Gastroesophageal sphincter (tissue), 4 donors: ENCODE results near the gene COA8. TPM values are rescaled to one million over a fixed set of nuclear protein-coding genes. Genes with fewer than 3 reads are reported as not detected.

ENCODE experiments used
- ATAC-seq: fragments of 150-250 bp; one replicate; pipeline ENCODE4 v1.9.1; 2016; ENCODE audit warnings: mild to moderate bottlenecking, moderate library complexity
- H3K27ac ChIP-seq, 4 donors: fragments of 200-600 bp; sonication (generic) in 3 of 4; 1 replicate in 3 of 4; 2 replicates in 1 of 4; pipeline ENCODE4 v1.5.1; 2016 to 2019
- H3K27me3 ChIP-seq: fragments of 200-600 bp; sonication (generic); one replicate; pipeline ENCODE4 v1.5.1; 2019
- H3K36me3 ChIP-seq, 2 donors: fragments of 200-600 bp; sonication (generic); one replicate each; pipeline ENCODE4 v1.5.1; 2019; ENCODE audit warnings: control low read depth in 1 of 2
- H3K4me1 ChIP-seq, 3 donors: fragments of 200-600 bp; sonication (generic); 1 replicate in 2 of 3; 2 replicates in 1 of 3; pipeline ENCODE4 v1.5.1; 2016 to 2019; ENCODE audit warnings: control low read depth in 2 of 3
- H3K4me3 ChIP-seq, 2 donors: fragments of 200-600 bp; sonication (generic); one replicate each; pipeline ENCODE4 v1.5.1; 2019; ENCODE audit warnings: mild to moderate bottlenecking in 1 of 2, moderate library complexity in 1 of 2
- H3K9me3 ChIP-seq, 3 donors: fragments of 200-600 bp; sonication (generic); one replicate each; pipeline ENCODE4 v1.5.1; 2017 to 2019; ENCODE audit warnings: control low read depth in 2 of 3
- EP300 ChIP-seq: sonication (generic); formaldehyde crosslinking; IDR thresholded peaks from one replicate; pipeline ENCODE4 v1.6.1; 2017; ENCODE audit warnings: antibody characterized with exemption, mild to moderate bottlenecking
- POLR2A ChIP-seq, 2 donors: fragments of 450-650 bp; IDR thresholded peaks; one replicate each; pipeline ENCODE4 v1.6.1; 2017; ENCODE audit warnings: antibody characterized with exemption in 2 of 2, mild to moderate bottlenecking in 2 of 2, moderate library complexity in 1 of 2
- POLR2AphosphoS5 ChIP-seq: sonication (generic); formaldehyde crosslinking; IDR thresholded peaks from one replicate; pipeline ENCODE4 v1.6.1; 2017; ENCODE audit warnings: antibody characterized with exemption
- WGBS, 2 donors: methylation state at CpG; one replicate each; pipeline ENCODE4 v1.1.5; 2018; ENCODE audit warnings: low coverage in 1 of 2; 5-methylcytosine and 5-hydroxymethylcytosine counted together
- total RNA-seq, 4 donors: library from RNA; depleted of rRNA; stranded (reverse); fragments of >200 nt; gene quantifications; one replicate each; pipeline ENCODE4 v1.1.0, GENCODE V29; 2016
- TF ChIP-seq, protein P1 (sequence below), 4 experiments: fragments of 200-600 bp in 2 of 4; fragments of 450-650 bp in 2 of 4; sonication (generic) in 1 of 4; IDR thresholded peaks; one replicate each; pipeline ENCODE4 v1.5.1; 2017 to 2019; ENCODE audit warnings: antibody characterized with exemption in 4 of 4, mild to moderate bottlenecking in 2 of 4, moderate library complexity in 2 of 4

The COA8 gene
- total RNA-seq, 4 donors from 2014 or later: 25.8 to 41.4 (median 28.4) TPM

DNA sequence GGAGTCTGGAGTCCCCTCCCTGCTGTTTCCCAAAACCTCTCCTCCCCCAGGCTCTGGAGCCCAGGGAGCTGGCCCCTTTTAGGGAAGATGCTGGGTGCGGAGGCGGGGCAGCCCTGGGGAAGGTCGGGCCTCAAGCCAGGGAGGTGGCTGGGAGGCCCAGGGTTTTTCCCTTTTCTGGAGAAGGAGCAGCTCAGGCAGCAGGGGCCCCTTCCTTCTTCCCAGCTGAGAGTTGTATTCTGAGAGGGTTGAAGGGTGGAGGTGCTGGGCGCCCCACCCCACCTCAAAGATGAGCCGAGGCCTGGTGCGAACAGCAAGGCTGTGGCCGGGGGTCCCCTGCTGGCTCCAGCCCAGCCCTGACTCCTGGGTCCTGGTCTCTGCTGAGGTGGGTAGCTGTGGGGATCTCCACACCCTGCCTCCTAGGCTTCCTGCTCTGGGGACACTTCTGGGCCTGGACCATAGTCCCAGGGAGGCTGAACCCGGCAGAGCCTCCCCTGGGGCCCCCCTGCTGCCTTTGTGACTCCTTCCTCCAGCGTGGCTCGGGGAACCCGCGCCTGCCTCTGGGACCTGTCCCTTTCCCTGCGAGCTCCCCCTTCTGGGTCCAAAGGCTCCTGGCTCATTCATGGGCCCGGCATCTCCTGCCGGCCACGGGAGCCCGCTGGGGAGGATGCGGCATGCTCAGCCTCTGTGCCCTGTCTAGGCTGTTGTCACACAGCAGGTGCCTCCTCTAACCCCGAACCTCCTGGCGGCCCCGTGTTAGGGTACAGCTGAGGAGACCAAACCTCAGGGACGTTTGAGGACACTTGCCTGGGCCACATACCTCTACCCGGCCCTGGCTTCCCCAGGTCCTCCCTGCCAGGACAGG lies 29.4 kb upstream of the COA8 start:
- ATAC-seq: peak; percentile 43
- TF ChIP-seq, protein P1, sequence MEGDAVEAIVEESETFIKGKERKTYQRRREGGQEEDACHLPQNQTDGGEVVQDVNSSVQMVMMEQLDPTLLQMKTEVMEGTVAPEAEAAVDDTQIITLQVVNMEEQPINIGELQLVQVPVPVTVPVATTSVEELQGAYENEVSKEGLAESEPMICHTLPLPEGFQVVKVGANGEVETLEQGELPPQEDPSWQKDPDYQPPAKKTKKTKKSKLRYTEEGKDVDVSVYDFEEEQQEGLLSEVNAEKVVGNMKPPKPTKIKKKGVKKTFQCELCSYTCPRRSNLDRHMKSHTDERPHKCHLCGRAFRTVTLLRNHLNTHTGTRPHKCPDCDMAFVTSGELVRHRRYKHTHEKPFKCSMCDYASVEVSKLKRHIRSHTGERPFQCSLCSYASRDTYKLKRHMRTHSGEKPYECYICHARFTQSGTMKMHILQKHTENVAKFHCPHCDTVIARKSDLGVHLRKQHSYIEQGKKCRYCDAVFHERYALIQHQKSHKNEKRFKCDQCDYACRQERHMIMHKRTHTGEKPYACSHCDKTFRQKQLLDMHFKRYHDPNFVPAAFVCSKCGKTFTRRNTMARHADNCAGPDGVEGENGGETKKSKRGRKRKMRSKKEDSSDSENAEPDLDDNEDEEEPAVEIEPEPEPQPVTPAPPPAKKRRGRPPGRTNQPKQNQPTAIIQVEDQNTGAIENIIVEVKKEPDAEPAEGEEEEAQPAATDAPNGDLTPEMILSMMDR (IDR thresholded peaks at IDR 0.05): peak in 3 of 4 experiments; percentile 9 to 38 (median 25)
- TF ChIP-seq POLR2A (IDR thresholded peaks at IDR 0.05): no peak
- no peak for TF ChIP-seq POLR2AphosphoS5
- no peak for TF ChIP-seq EP300
- no peaks in the 10 kb centered on the region for H3K27me3 ChIP-seq
- no peaks in the 10 kb centered on the region for H3K9me3 ChIP-seq
- WGBS, 2 donors: no CpG with 5 or more reads among the region's 23 CpGs
- peak overlapping the region; percentile 78 to 96 (median 94) for H3K27ac ChIP-seq
- H3K36me3 ChIP-seq: peaks cover 0 to 59% of the 10 kb centered on the region in 2 donors
- H3K4me1 ChIP-seq: peaks cover 2 to 98% (median 60%) of the 10 kb centered on the region in 3 donors
- H3K4me3 ChIP-seq: peak overlapping the region; percentile 2 to 45

DNA sequence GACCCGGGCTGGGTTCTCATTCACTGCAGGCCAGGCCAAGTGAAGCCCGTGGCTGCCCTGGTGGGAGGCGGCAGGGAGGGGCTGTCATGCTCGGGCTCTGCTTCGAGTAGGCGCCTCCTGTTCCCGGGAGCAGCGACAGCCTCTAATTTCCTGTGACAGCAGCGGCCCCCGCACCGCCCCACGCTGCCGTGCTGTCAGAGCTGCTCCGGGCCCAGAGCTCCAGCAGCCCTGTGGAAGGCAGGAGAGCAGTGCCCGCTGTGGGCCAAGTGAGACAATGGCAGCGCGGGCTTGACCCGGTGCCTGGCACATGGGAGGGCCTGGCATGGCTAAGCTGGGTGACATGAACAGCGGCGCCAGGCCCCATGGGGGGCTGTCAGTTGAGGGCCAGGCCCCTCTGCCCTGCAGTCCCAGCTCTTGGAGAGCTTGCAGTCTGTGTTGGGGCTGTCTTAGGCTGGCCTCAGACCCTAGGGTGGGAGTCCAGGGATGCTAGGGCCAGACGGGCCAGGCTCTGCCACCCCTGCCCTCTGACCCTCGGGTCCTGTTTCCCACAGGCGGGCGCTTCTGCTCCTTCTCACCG lies 28.7 kb upstream of the COA8 start:
- Histone ChIP-seq H3K4me3 (peak overlapping the region in 1 of 2 donors; percentile 45), H3K27ac (peak overlapping the region; percentile 78 to 96 (median 94)), H3K4me1 (peaks cover 2 to 100% (median 64%) of the 10 kb centered on the region in 3 donors), H3K36me3 (peaks cover 0 to 59% of the 10 kb centered on the region in 2 donors), H3K27me3 (no peaks in the 10 kb centered on the region), H3K9me3 (no peaks in the 10 kb centered on the region)
- no peak for ATAC-seq
- WGBS, 2 donors: 80% methylated on average over 1 of the region's 25 CpGs; no CpG with 5 or more reads in 1 of the 2 donors
- TF ChIP-seq EP300 (no peak), POLR2AphosphoS5 (no peak), POLR2A (IDR thresholded peaks at IDR 0.05) (no peak)
- TF ChIP-seq, protein P1 (IDR thresholded peaks at IDR 0.05): no peak

DNA sequence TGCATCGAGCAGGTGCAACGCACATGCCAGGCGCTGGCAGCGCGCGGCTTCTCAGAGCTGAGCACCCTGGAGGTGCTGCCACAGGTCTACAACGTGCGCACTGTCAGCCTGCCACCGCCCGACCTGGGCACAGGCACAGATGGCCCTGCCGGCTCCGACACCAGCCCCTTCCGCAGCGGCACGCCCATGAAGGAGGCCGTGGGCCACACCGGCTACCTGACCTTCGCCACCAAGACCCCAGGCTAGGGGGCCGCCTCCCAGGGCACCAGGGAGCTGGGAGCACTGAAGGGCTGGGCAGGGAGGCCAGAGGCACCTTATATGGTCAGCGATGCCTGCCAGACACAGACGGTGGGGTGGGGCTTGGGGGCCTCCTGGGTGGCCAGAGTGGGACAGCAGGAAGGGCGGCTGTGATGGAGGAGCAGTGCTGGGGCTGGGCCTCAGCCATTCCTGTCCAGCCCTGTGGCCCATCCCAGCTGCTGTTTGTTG lies 28.1 kb upstream of the COA8 start:
- H3K4me1 ChIP-seq: peaks cover 2 to 100% (median 68%) of the 10 kb centered on the region in 3 donors
- ATAC-seq: peak; percentile 69
- TF ChIP-seq POLR2A (IDR thresholded peaks at IDR 0.05) (no peak), POLR2AphosphoS5 (peak; percentile 57)
- peaks cover 0 to 59% of the 10 kb centered on the region in 2 donors for H3K36me3 ChIP-seq
- WGBS, 2 donors: 60% methylated on average over 1 of the region's 22 CpGs; no CpG with 5 or more reads in 1 of the 2 donors
- peak overlapping the region; percentile 78 to 96 (median 94) for H3K27ac ChIP-seq
- H3K9me3 ChIP-seq: no peaks in the 10 kb centered on the region
- H3K27me3 ChIP-seq: no peaks in the 10 kb centered on the region
- no peak overlapping the region for H3K4me3 ChIP-seq

DNA sequence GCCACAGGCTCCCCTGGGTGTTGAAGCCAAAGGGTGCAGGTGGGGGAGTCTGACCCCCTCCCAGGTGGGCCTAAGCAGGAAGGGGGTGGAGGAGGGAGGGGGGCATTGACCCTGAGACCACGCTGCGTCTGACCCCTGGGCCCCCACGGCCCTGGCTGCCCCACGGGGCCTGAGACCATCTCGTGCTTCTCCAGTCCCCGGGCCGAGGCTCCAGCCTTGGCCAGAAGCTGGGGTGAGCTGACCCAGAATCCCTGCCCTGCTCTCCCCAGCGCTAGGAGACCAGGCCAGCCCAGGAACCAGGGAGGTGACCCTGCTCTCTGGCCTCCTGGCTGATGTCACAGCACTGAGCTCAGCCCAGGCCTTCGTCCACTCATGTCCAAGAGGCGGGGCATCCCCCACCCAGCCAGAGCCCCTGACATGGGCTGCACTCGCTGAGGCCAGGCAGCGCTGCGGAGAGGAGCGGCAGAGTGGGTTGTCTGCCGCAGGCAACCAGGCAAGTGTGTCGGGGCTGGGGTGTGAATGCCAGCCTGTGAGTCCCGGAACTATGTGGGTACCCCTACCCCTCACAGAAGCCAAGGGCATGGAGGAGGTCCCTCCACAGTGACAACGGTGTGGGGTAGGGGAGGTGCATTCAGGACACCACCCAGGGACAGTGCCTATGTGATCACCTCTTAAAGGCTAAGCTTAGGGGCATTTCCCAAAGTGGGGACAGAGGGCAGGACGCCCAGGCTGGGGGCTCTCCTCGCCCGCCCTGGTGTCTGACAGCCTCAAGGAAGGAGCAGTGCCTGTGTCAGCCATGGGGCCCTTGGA lies 27.5 kb upstream of the COA8 start:
- peaks cover 0 to 100% (median 66%) of the 10 kb centered on the region in 3 donors for H3K4me1 ChIP-seq
- H3K27ac ChIP-seq: peak overlapping the region; percentile 78 to 96 (median 94)
- no CpG with 5 or more reads among the region's 21 CpGs for WGBS, 2 donors
- no peaks in the 10 kb centered on the region for H3K9me3 ChIP-seq
- TF ChIP-seq POLR2A (IDR thresholded peaks at IDR 0.05) (peak; percentile 11 to 21), POLR2AphosphoS5 (peak; percentile 18), EP300 (no peak)
- TF ChIP-seq, protein P1 (IDR thresholded peaks at IDR 0.05): no peak
- H3K36me3 ChIP-seq: peaks cover 0 to 56% of the 10 kb centered on the region in 2 donors
- H3K27me3 ChIP-seq: no peaks in the 10 kb centered on the region
- H3K4me3 ChIP-seq: no peak overlapping the region
- ATAC-seq: peak; percentile 28
